Panc1 (cell line): Measurements from ENCODE around the gene CCSAP. TPM values are rescaled to one million over a fixed set of nuclear protein-coding genes. Genes with fewer than 3 reads are reported as not detected.

Experiments used
- ATAC-seq: fragments of 200-7000 bp; cut with Tn5 transposase; 2 replicates; pipeline ENCODE4 v1.9.1; 2020; ENCODE audit warnings: mild to moderate bottlenecking, moderate library complexity
- BruUV-seq: library from RNA; stranded (reverse); fragments of 400-500 nt; replicated peaks from 2 replicates; lab custom pipeline; 2021; lab: Mats Ljungman, UMichigan
- CTCF ChIA-PET: fragments of 300-600 bp; sonication (Branson Sonifier 250); formaldehyde crosslinking; loops from one replicate; lab custom pipeline; 2022; ENCODE audit warnings: antibody characterized with exemption; lab: Charles Lee
- POLR2A ChIA-PET: fragments of 300-600 bp; sonication (Branson Sonifier 250); formaldehyde crosslinking; loops from one replicate; lab custom pipeline; 2022; ENCODE audit warnings: antibody characterized with exemption; lab: Charles Lee
- DNase-seq: peaks from one replicate; pipeline ENCODE4 v3.0.0-alpha.2; 2010; ENCODE audit warnings: low read depth, low spot score
- H3K27ac ChIP-seq: 2 replicates; pipeline ENCODE4 v1.5.1; 2011; ENCODE audit warnings: mild to moderate bottlenecking, low read length, inconsistent platforms
- H3K27me3 ChIP-seq: fragments of 200-500 bp; sonication (Bioruptor generic); 2 replicates; pipeline ENCODE4 v1.6.0; 2014; ENCODE audit warnings: low read length, inconsistent platforms; ENCODE audit not compliant: control insufficient read depth, insufficient read depth
- H3K36me3 ChIP-seq: fragments of 200-500 bp; sonication (Bioruptor generic); 2 replicates; pipeline ENCODE4 v1.5.1; 2014; ENCODE audit warnings: inconsistent platforms, mild to moderate bottlenecking, low read length, moderate library complexity; ENCODE audit not compliant: control insufficient read depth, insufficient read depth
- H3K4me1 ChIP-seq: 2 replicates; pipeline ENCODE4 v1.5.1; 2011; ENCODE audit warnings: inconsistent platforms, mild to moderate bottlenecking, low read length, moderate library complexity; ENCODE audit not compliant: control insufficient read depth, insufficient read depth
- H3K4me3 ChIP-seq, 2 experiments: 2 replicates each; pipeline ENCODE4 v1.5.1; 2011 to 2012; ENCODE audit warnings: low read depth in 2 of 2, low read length in 2 of 2, mild to moderate bottlenecking in 2 of 2, inconsistent platforms in 1 of 2, moderate library complexity in 1 of 2
- H3K9me3 ChIP-seq: fragments of 200-500 bp; sonication (Bioruptor generic); 2 replicates; pipeline ENCODE4 v1.5.1; 2014; ENCODE audit warnings: low read depth, mild to moderate bottlenecking, inconsistent platforms, low read length, moderate library complexity; ENCODE audit not compliant: control insufficient read depth, insufficient read depth
- CTCF ChIP-seq: fragments of 450-650 bp; IDR thresholded peaks from 2 replicates; pipeline ENCODE4 v1.5.1; 2017; ENCODE audit warnings: mild to moderate bottlenecking
- POLR2AphosphoS5 ChIP-seq: IDR thresholded peaks from 2 replicates; pipeline ENCODE4 v1.6.1; 2012; ENCODE audit warnings: mild to moderate bottlenecking, low read depth, low read length, moderate library complexity
- REST ChIP-seq, 2 experiments: IDR thresholded peaks; 2 replicates each; pipeline ENCODE4 v1.6.1; 2011 to 2012; ENCODE audit warnings: low read depth in 2 of 2, control low read depth in 1 of 2, low read length in 1 of 2, mild to moderate bottlenecking in 1 of 2, moderate library complexity in 1 of 2; ENCODE audit not compliant: insufficient read depth in 1 of 2
- SIN3A ChIP-seq: IDR thresholded peaks from 2 replicates; pipeline ENCODE4 v1.6.1; 2012; ENCODE audit warnings: low read depth, mild to moderate bottlenecking, low read length, moderate library complexity, borderline replicate concordance; ENCODE audit not compliant: insufficient read depth
- TCF7L2 ChIP-seq: IDR thresholded peaks from 2 replicates; pipeline ENCODE4 v1.6.1; 2011; ENCODE audit warnings: mild to moderate bottlenecking, low read depth, low read length, inconsistent platforms
- in situ Hi-C: cut with HindIII; loops from 2 replicates; pipeline ENCODE4 v1.10.0; 2016; ENCODE audit warnings: low sequenced_read_pairs, low pct_unique_long_range_greater_than_20kb
- intact Hi-C: fragments of 100-400 bp; cut with micrococcal nuclease; formaldehyde crosslinking; loops from one replicate; pipeline ENCODE4 v1.10.0; 2022; ENCODE audit not compliant: unreplicated experiment
- total RNA-seq: library from RNA; stranded (reverse); gene quantifications from one replicate; pipeline ENCODE4 v1.2.1, GENCODE V29; 2021; ENCODE audit not compliant: unreplicated experiment

The CCSAP gene
- total RNA-seq, 1 experiment from 2014 or later: 11.6 TPM

- Histone ChIP-seq H3K27ac (no peak overlapping the region), H3K27me3 (no peaks in the 10 kb centered on the region), H3K4me3 (no peak overlapping the region), H3K4me1 (peaks cover 5% of the 10 kb centered on the region; the same call in 1 of the 2 replicates), H3K9me3 (no peaks in the 10 kb centered on the region), H3K36me3 (no peaks in the 10 kb centered on the region)
- BruUV-seq: no TSS peak
- CTCF ChIA-PET: no interaction called here
- no peak for DNase-seq
- POLR2A ChIA-PET: no interaction called here
- intact Hi-C loops (no loop called here), in situ Hi-C loops (no loop called here)
- ATAC-seq: no peak
- no peak for TF ChIP-seq CTCF
- TF ChIP-seq SIN3A: no peak
- TF ChIP-seq REST (IDR thresholded peaks at IDR 0.05; ENCODE audit: insufficient read depth in 1 of 2, low read depth in 2 of 2, low read length in 1 of 2): no peak
- no peak for TF ChIP-seq POLR2AphosphoS5
- TF ChIP-seq TCF7L2: no peak
Observed at GRCh38 chr1:229384822-229385221, 42.0 kb upstream of the CCSAP start.

- Histone ChIP-seq H3K4me1 (peaks cover 5% of the 10 kb centered on the region; the same call in 1 of the 2 replicates), H3K9me3 (no peaks in the 10 kb centered on the region), H3K27ac (no peak overlapping the region), H3K36me3 (no peaks in the 10 kb centered on the region), H3K27me3 (no peaks in the 10 kb centered on the region), H3K4me3 (no peak overlapping the region)
- ATAC-seq (no peak), DNase-seq (no peak)
- no TSS peak for BruUV-seq
- intact Hi-C loops (no loop called here), in situ Hi-C loops (no loop called here)
- POLR2A ChIA-PET: no interaction called here
- no peak for TF ChIP-seq CTCF
- CTCF ChIA-PET: no interaction called here
Observed at GRCh38 chr1:229383961-229384360, 41.1 kb upstream of the CCSAP start.

GRCh38 chr1:229383188-229383587, 40.3 kb upstream of the CCSAP start:
- ChIA-PET CTCF (no interaction called here), POLR2A (interaction anchor here (0.7 kb wide), 1 partner anchor 90 kb away, joined by 3 read pairs; no protein-coding TSS in a partner anchor)
- Histone ChIP-seq H3K27me3 (no peaks in the 10 kb centered on the region), H3K36me3 (no peaks in the 10 kb centered on the region), H3K9me3 (no peaks in the 10 kb centered on the region), H3K4me1 (peaks cover 5% of the 10 kb centered on the region; the same call in 1 of the 2 replicates), H3K27ac (no peak overlapping the region), H3K4me3 (no peak overlapping the region)
- DNase-seq: no peak
- in situ Hi-C loops (no loop called here), intact Hi-C loops (no loop called here)
- no peak for ATAC-seq
- no peak for TF ChIP-seq SIN3A
- no peak for TF ChIP-seq TCF7L2
- no peak for TF ChIP-seq POLR2AphosphoS5
- no peak for TF ChIP-seq CTCF
- no peak for TF ChIP-seq REST (IDR thresholded peaks at IDR 0.05; ENCODE audit: insufficient read depth in 1 of 2, low read depth in 2 of 2, low read length in 1 of 2)
- BruUV-seq: no TSS peak
